ENCODE results near the gene PGP.
A peak's percentile ranks its signal among the peaks of the same experiment; 100 is the strongest.

PGP gene

GRCh38 chr16:2251296-2252111 lies 36.9 kb upstream of the PGP start, which contains the start of gene ECI1:
TSS of gene ECI1 (minus strand) at chr16:2251587. CDS start at chr16:2251566, 21 bp downstream.
- DNase-seq (ENCODE audit: low read depth): peak; percentile 76
- peak within 1 kb of the TSS; percentile 56 for H3K4me3 ChIP-seq (ENCODE audit: control insufficient read depth, low read depth, low read length)

DNA sequence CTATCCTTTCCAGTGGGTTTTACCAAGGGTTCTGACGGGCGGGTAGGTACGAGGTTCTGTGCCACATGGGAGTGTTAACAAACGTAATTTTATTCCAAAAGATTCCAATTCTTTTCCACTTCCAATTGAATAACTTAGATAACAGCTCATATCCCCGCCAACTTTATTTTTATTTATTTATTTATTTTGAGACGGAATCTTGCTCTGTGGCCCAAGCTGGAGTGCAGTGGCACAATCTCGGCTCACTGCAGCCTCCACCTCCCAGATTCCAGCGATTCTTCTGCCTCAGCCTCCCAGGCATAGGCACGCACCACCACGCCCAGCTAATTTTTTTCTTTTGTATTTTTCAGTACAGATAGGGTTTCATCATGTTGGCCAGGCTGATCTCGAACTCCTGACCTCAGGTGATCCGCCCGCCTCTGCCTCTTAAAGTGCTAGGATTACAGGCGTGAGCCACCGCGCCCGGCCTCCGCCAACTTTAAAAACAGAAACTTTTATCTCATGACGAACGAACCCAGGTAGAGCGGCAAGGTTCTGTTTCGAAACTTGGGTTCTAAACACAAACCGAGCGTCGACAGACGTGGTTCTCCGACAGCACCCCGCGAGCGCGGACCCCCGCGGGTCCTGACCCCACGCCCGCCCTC lies 36.1 kb upstream of the PGP start:
- TF ChIP-seq, protein P1, sequence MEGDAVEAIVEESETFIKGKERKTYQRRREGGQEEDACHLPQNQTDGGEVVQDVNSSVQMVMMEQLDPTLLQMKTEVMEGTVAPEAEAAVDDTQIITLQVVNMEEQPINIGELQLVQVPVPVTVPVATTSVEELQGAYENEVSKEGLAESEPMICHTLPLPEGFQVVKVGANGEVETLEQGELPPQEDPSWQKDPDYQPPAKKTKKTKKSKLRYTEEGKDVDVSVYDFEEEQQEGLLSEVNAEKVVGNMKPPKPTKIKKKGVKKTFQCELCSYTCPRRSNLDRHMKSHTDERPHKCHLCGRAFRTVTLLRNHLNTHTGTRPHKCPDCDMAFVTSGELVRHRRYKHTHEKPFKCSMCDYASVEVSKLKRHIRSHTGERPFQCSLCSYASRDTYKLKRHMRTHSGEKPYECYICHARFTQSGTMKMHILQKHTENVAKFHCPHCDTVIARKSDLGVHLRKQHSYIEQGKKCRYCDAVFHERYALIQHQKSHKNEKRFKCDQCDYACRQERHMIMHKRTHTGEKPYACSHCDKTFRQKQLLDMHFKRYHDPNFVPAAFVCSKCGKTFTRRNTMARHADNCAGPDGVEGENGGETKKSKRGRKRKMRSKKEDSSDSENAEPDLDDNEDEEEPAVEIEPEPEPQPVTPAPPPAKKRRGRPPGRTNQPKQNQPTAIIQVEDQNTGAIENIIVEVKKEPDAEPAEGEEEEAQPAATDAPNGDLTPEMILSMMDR (IDR thresholded peaks at IDR 0.05; ENCODE audit: control insufficient read depth, insufficient read depth, low read depth, low read length, missing control alignments): no peak
- DNase-seq (ENCODE audit: low read depth): no peak
- H3K4me3 ChIP-seq (ENCODE audit: control insufficient read depth, low read depth, low read length): peak overlapping the region; percentile 56

More at GRCh38 chr16:2251296-2252111, 36.9 kb upstream of the PGP start, which contains the start of gene ECI1:
- TF ChIP-seq, protein P1 (IDR thresholded peaks at IDR 0.05; ENCODE audit: control insufficient read depth, insufficient read depth, low read depth, low read length, missing control alignments): peak; percentile 68

- TF ChIP-seq, protein P1 (IDR thresholded peaks at IDR 0.05; ENCODE audit: control insufficient read depth, insufficient read depth, low read depth, low read length, missing control alignments): no peak
Measured at GRCh38 chr16:2246301-2246885, 31.8 kb upstream of the PGP start.

GRCh38 chr16:2244926-2245795 lies 30.5 kb upstream of the PGP start:
- TF ChIP-seq, protein P1 (IDR thresholded peaks at IDR 0.05; ENCODE audit: control insufficient read depth, insufficient read depth, low read depth, low read length, missing control alignments): no peak
- no peak overlapping the region for H3K4me3 ChIP-seq (ENCODE audit: control insufficient read depth, low read depth, low read length)
- no peak for DNase-seq (ENCODE audit: low read depth)

More at GRCh38 chr16:2246301-2246885, 31.8 kb upstream of the PGP start:
- DNase-seq (ENCODE audit: low read depth): no peak
- no peak overlapping the region for H3K4me3 ChIP-seq (ENCODE audit: control insufficient read depth, low read depth, low read length)

DNA sequence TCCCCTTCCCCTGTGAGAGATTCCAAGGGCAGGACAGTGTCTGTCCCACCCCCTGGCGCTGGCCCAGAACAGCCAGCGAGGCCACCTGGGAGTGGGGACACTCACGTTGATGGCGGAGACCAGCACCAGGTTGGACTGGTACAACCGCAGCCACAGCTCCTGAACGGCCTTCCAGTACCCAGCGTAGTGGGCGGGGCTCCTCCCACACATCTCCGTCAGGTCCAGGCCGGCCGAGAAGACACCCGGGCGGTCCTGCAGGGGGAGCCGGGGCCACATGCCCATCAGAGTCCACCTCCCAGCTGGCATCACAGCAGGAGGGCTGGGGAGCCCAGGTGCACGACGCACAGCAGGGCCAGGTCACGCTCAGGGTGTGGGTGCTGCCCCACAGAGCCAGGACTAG lies 29.7 kb upstream of the PGP start:
- DNase-seq (ENCODE audit: low read depth): no peak
- TF ChIP-seq, protein P1 (IDR thresholded peaks at IDR 0.05; ENCODE audit: control insufficient read depth, insufficient read depth, low read depth, low read length, missing control alignments): no peak
- H3K4me3 ChIP-seq (ENCODE audit: control insufficient read depth, low read depth, low read length): no peak overlapping the region

GRCh38 chr16:2243781-2244180 lies 29.1 kb upstream of the PGP start:
- TF ChIP-seq, protein P1 (IDR thresholded peaks at IDR 0.05; ENCODE audit: control insufficient read depth, insufficient read depth, low read depth, low read length, missing control alignments): no peak
- H3K4me3 ChIP-seq (ENCODE audit: control insufficient read depth, low read depth, low read length): no peak overlapping the region
- no peak for DNase-seq (ENCODE audit: low read depth)

Data from AG09309 (cell line).